Stimulated activated naive B cell treated with anti-CD40 and anti-IgM and Interleukin-4, amounts not matched to agents 10 μg/mL and 1 μg/mL and 100 μg/mL, for 72 hours (primary cell): ENCODE measurements around the gene ZNF518A.
A peak's percentile ranks its signal among the peaks of the same experiment; 100 is the strongest.

Experiments used
- ATAC-seq, 2 donors: fragments of 150-1000 bp; cut with Tn5 transposase; replicated peaks; 2 replicates each; pipeline ENCODE4 v1.10.0; 2021; ENCODE audit warnings: moderate library complexity in 1 of 2
- DNase-seq: peaks from one replicate; pipeline ENCODE4 v3.0.0; 2021
- H3K27ac Mint-ChIP-seq: one replicate; pipeline ENCODE4 v1.8.0; 2022; ENCODE audit warnings: mild to moderate bottlenecking, mixed read lengths
- H3K27me3 Mint-ChIP-seq, 2 donors: one replicate each; pipeline ENCODE4 v1.8.0; 2022; ENCODE audit warnings: mixed read lengths in 2 of 2
- H3K36me3 Mint-ChIP-seq, 2 donors: one replicate each; pipeline ENCODE4 v1.8.0; 2022; ENCODE audit warnings: mixed read lengths in 2 of 2, mild to moderate bottlenecking in 1 of 2
- H3K4me1 Mint-ChIP-seq, 2 donors: one replicate each; pipeline ENCODE4 v1.8.0; 2022; ENCODE audit warnings: mixed read lengths in 2 of 2, mild to moderate bottlenecking in 1 of 2
- H3K4me3 Mint-ChIP-seq, 2 donors: one replicate each; pipeline ENCODE4 v1.8.0; 2022; ENCODE audit warnings: mild to moderate bottlenecking in 2 of 2, mixed read lengths in 2 of 2, moderate library complexity in 1 of 2
- H3K9me3 Mint-ChIP-seq, 2 donors: one replicate each; pipeline ENCODE4 v1.8.0; 2022; ENCODE audit warnings: mixed read lengths in 2 of 2, mild to moderate bottlenecking in 1 of 2

ZNF518A gene, protein sequence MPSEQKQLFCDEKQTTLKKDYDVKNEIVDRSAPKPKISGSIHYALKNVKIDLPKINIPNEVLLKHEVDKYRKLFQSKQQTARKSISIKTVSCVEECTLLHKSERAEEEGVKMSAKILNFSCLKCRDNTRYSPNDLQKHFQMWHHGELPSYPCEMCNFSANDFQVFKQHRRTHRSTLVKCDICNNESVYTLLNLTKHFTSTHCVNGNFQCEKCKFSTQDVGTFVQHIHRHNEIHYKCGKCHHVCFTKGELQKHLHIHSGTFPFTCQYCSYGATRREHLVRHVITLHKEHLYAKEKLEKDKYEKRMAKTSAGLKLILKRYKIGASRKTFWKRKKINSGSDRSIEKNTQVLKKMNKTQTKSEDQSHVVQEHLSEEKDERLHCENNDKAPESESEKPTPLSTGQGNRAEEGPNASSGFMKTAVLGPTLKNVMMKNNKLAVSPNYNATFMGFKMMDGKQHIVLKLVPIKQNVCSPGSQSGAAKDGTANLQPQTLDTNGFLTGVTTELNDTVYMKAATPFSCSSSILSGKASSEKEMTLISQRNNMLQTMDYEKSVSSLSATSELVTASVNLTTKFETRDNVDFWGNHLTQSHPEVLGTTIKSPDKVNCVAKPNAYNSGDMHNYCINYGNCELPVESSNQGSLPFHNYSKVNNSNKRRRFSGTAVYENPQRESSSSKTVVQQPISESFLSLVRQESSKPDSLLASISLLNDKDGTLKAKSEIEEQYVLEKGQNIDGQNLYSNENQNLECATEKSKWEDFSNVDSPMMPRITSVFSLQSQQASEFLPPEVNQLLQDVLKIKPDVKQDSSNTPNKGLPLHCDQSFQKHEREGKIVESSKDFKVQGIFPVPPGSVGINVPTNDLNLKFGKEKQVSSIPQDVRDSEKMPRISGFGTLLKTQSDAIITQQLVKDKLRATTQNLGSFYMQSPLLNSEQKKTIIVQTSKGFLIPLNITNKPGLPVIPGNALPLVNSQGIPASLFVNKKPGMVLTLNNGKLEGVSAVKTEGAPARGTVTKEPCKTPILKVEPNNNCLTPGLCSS (N-terminal part only)

DNA sequence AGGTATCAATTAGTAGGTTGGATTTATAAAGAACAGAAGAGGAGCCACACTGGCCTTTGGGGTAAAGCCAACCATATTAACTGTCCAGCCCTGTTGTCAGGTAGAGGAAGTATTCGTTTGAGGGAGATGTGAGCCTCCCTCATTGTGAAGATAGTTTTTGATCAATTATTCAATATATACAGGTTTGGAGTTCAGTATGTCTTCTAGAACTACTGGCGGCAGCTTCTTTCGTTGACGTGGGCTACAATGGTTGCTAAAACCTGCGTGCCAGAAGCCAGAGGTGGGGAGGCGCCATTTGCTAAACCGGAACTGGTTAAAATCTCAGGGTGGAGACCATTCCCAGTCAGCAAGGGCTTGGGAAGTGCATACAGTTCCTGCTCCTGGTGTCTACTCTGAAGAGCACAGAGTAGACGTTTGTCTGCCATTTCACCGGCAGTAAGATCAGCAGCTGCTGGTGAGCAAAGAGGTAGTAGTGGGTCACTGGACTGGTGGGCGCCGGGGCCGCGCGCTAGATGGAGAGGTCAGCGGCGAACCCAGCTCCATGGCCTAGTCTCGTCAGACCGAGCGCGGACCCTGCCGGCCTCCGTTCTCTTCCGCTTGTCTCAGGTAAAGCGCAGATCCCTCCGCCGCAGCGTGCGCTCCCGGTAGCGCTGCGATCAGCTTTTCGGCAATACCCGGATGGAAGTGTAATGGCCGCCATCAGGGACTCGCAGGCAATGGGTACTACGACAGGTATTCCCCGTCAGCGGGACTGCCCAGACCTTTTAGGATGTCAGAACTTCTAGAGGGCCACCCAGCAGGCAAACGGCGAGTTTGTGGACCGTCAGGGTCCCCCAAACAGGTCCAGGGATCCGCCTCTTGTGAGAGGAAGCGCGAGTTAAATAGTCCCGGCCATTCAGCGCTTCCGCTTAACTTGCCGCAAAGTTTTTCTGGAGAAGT lies at the start of gene ZNF518A:
Gene ZNF518A (plus strand): TSS at position 911 of the 939 bp plus-strand sequence. CDS start 26,026 bp downstream, outside the sequence.
- Mint-ChIP-seq H3K4me3 (peak within 1 kb of the TSS; percentile 94 to 97), H3K36me3 (peaks cover 8 to 23% of the 10 kb centered on the region in 2 donors), H3K4me1 (no peaks in the 10 kb centered on the region), H3K27ac (peak within 1 kb of the TSS; percentile 99), H3K27me3 (peaks cover 22 to 31% of the 10 kb centered on the region in 2 donors), H3K9me3 (no peaks in the 10 kb centered on the region)
- ATAC-seq: peak; percentile 81 to 85
- peak; percentile 91 for DNase-seq

DNA sequence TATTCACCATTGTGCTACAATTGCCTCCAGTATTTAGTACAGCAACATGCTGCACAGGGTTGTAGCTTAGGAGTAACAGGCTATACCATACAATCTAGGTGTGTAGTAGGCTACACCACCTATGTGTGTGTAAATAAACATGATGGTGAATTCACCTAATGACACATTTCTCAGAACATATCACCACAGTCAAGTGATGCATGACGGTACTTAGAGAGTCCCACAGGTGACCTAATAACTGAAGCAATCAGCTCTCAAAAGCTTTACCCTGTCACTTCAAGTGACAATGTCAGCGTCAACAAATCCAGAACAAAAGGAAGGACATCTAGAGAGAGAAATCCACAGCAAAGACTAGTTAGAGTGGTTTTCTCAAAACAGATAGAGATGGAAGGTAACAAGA lies 47.9 kb upstream of the ZNF518A start:
- Mint-ChIP-seq H3K36me3 (peaks cover 24 to 54% of the 10 kb centered on the region in 2 donors), H3K27ac (no peak overlapping the region), H3K4me3 (no peak overlapping the region), H3K9me3 (no peaks in the 10 kb centered on the region), H3K4me1 (peaks cover 0 to 2% of the 10 kb centered on the region in 2 donors), H3K27me3 (no peaks in the 10 kb centered on the region)
- DNase-seq (no peak), ATAC-seq (no peak)

DNA sequence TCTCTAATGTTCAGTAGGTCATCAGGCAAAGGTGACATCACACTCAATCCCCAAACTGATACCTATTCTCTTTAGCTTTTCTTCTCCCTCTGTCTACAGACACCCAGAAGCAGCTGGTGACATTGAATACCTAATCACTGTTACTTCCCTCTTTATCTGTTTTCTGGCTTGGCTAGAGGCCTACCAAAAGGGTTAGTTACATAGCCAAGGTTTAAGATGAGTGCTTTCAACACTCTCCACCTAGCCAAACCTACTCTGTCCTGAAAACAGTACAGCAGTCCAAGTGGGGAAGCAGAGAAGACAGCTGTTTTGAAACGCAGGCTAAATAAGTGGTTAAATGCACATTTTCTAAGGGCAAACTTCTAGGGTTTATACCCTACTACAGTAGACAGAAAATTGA lies 47.3 kb upstream of the ZNF518A start:
- DNase-seq (no peak), ATAC-seq (no peak)
- Mint-ChIP-seq H3K36me3 (peaks cover 26 to 54% of the 10 kb centered on the region in 2 donors), H3K4me3 (no peak overlapping the region), H3K27ac (no peak overlapping the region), H3K4me1 (peaks cover 0 to 2% of the 10 kb centered on the region in 2 donors), H3K27me3 (no peaks in the 10 kb centered on the region), H3K9me3 (no peaks in the 10 kb centered on the region)

GRCh38 chr10:96089116-96089515 lies 41.0 kb upstream of the ZNF518A start:
- Mint-ChIP-seq H3K36me3 (peaks cover 14 to 21% of the 10 kb centered on the region in 2 donors), H3K9me3 (peaks cover 0 to 2% of the 10 kb centered on the region in 2 donors), H3K27me3 (peaks cover 24% of the 10 kb centered on the region in 2 donors), H3K4me1 (peaks cover 0 to 2% of the 10 kb centered on the region in 2 donors), H3K4me3 (peak overlapping the region; percentile 84 to 90), H3K27ac (no peak overlapping the region)
- DNase-seq (no peak), ATAC-seq (no peak)

GRCh38 chr10:96089670-96090462 lies 40.2 kb upstream of the ZNF518A start:
- Mint-ChIP-seq H3K4me1 (peaks cover 0 to 2% of the 10 kb centered on the region in 2 donors), H3K4me3 (peak overlapping the region; percentile 84 to 90), H3K27me3 (peaks cover 24 to 29% of the 10 kb centered on the region in 2 donors), H3K9me3 (peaks cover 0 to 2% of the 10 kb centered on the region in 2 donors), H3K36me3 (peaks cover 12 to 15% of the 10 kb centered on the region in 2 donors), H3K27ac (peak overlapping the region; percentile 99)
- DNase-seq (peak; percentile 94), ATAC-seq (peak; percentile 93)

DNA sequence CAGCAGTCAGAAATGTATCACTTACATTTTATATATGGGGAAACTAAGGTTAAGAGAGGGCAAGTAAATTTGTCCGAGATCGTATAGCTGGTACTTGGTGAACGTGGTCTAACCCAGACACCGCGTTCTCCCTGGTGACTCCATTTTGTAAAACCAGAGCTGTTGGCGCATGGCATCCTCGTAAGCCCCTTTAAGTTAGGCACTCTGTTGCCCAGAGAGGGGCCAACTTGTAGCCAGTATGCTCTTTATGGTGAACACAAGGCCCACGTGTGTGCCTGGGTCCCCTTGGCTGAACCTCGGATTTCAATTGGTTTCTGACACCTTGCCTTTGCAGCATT lies 39.7 kb upstream of the ZNF518A start:
- DNase-seq: no peak
- H3K4me3 Mint-ChIP-seq: peak overlapping the region; percentile 84 to 90
- H3K36me3 Mint-ChIP-seq: peaks cover 12 to 15% of the 10 kb centered on the region in 2 donors

DNA sequence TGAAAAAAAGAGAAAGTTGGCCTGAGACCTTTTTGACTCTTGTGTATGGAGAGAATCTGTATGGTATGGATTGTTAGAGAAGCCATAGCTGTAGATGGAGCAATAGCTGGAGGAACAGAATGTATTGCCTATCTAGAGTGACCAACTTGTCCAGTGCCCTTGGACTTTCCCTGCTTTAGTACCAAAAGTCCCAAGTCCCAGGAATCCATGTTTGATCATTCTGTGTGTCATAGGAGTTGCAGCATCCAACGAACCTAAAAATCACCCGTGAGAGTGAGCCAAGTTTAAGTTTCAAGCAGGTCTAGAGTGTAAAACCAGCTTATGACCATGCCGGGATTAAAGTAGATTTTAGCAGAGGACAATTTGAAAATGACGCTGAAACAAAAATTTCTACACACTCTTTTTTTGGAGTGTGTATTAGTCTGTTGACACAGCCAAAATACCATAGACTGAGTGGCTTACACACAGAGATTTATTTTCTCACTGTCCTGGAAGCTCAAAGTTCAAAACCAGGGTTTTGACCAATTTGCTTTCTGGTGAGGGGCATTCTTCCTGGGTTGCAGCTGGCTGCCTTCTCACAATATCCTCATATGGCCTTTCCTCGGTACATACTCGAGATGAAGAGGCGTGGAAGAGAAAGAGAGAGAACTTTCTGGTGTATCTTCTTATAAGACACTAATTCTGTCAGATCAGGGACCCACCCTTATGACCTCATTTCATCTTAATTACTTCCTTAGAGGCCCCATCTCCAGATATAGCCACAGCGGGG lies 36.9 kb upstream of the ZNF518A start:
- peaks cover 4 to 6% of the 10 kb centered on the region in 2 donors for H3K4me1 Mint-ChIP-seq
- no peak overlapping the region for H3K4me3 Mint-ChIP-seq
- H3K27me3 Mint-ChIP-seq: peaks cover 39 to 54% of the 10 kb centered on the region in 2 donors
- no peak for ATAC-seq
- H3K36me3 Mint-ChIP-seq: peaks cover 7 to 8% of the 10 kb centered on the region in 2 donors
- H3K27ac Mint-ChIP-seq: no peak overlapping the region
- DNase-seq: no peak
- peaks cover 0 to 4% of the 10 kb centered on the region in 2 donors for H3K9me3 Mint-ChIP-seq

More for the DNA sequence above, 39.7 kb upstream of the ZNF518A start:
- peaks cover 29 to 34% of the 10 kb centered on the region in 2 donors for H3K27me3 Mint-ChIP-seq
- peaks cover 0 to 2% of the 10 kb centered on the region in 2 donors for H3K4me1 Mint-ChIP-seq
- no peak for ATAC-seq
- H3K9me3 Mint-ChIP-seq: peaks cover 0 to 2% of the 10 kb centered on the region in 2 donors
- H3K27ac Mint-ChIP-seq: peak overlapping the region; percentile 99

DNA sequence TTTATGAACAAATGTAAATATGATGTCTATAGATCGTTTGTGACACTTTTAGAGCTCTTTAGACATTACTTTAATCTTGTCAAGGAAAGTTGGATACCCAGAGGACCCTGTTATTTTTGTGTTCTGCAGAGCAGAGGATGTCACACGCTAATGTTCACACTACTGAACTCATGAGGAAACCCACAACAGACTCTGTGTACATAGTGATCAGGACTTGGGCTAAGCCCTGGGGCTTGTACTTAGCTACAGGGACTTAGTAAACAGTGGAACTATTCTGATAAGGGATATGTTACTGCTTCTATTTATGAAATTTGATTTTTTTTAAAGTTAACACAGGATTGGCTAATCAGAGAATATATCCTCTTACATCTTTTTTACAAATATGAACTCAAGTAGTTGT lies 36.1 kb upstream of the ZNF518A start:
- peaks cover 7 to 8% of the 10 kb centered on the region in 2 donors for H3K36me3 Mint-ChIP-seq
- H3K27me3 Mint-ChIP-seq: peaks cover 45 to 61% of the 10 kb centered on the region in 2 donors
- DNase-seq: no peak
- H3K27ac Mint-ChIP-seq: no peak overlapping the region
- peaks cover 4 to 6% of the 10 kb centered on the region in 2 donors for H3K4me1 Mint-ChIP-seq
- ATAC-seq: no peak
- no peak overlapping the region for H3K4me3 Mint-ChIP-seq
- H3K9me3 Mint-ChIP-seq: peaks cover 0 to 4% of the 10 kb centered on the region in 2 donors

GRCh38 chr10:96096958-96097357 lies 33.1 kb upstream of the ZNF518A start:
- DNase-seq: no peak
- H3K27me3 Mint-ChIP-seq: peaks cover 62 to 85% of the 10 kb centered on the region in 2 donors
- H3K9me3 Mint-ChIP-seq: peaks cover 0 to 5% of the 10 kb centered on the region in 2 donors
- H3K4me1 Mint-ChIP-seq: peaks cover 2 to 6% of the 10 kb centered on the region in 2 donors
- peaks cover 3% of the 10 kb centered on the region in 2 donors for H3K36me3 Mint-ChIP-seq
- H3K27ac Mint-ChIP-seq: no peak overlapping the region
- no peak overlapping the region for H3K4me3 Mint-ChIP-seq
- no peak for ATAC-seq

DNA sequence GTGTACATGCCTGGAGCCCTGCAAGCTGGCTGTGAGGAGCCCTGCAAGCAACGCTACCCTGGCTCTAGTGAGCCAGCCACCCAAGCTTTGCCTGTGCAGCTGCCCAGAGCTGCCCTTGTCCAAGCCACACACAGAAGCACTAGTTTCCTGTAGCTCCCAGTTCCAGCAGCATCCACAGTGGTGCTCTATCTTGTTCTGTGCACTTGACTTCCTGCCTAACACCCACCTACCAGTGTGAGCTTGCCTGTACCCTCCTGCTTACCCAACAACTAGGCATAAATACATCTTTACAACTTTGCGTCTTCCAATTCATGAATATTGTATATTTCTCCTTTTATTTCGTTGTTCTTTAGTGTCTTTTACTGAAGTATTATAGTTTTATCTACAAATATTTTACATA lies 32.2 kb upstream of the ZNF518A start:
- Mint-ChIP-seq H3K36me3 (no peaks in the 10 kb centered on the region), H3K4me3 (no peak overlapping the region), H3K4me1 (peaks cover 2 to 6% of the 10 kb centered on the region in 2 donors), H3K9me3 (peaks cover 0 to 5% of the 10 kb centered on the region in 2 donors), H3K27ac (no peak overlapping the region), H3K27me3 (peaks cover 57 to 76% of the 10 kb centered on the region in 2 donors)
- DNase-seq: no peak
- no peak for ATAC-seq

- no peak for ATAC-seq
These were observed 22.5 kb upstream of the ZNF518A start for GRCh38 chr10:96107623-96108038.

DNA sequence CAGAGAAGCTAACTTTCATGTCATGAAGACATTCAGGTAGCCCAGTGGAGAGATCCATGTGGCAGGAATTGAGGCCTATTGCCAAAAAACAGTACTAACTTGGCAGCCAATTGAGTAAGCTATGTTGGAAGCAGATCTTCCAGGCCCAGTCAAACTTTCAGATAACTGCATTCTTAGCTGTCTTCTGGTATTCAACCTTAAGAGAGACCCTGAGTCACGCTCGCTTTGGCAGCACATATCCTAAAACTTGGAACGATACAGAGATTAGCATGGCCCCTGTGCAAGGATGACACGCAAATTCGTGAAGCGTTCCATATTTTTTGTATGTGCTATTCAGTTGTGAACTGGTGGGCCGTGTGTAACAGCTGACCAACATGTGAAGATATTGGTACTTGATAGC lies 17.6 kb upstream of the ZNF518A start:
- ATAC-seq: no peak
- peaks cover 70 to 79% of the 10 kb centered on the region in 2 donors for H3K27me3 Mint-ChIP-seq
- DNase-seq: no peak
- H3K9me3 Mint-ChIP-seq: peaks cover 6 to 10% of the 10 kb centered on the region in 2 donors
- H3K36me3 Mint-ChIP-seq: peaks cover 10% of the 10 kb centered on the region in 2 donors
- H3K27ac Mint-ChIP-seq: no peak overlapping the region
- H3K4me3 Mint-ChIP-seq: no peak overlapping the region
- H3K4me1 Mint-ChIP-seq: no peaks in the 10 kb centered on the region

More at GRCh38 chr10:96107623-96108038, 22.5 kb upstream of the ZNF518A start:
- no peaks in the 10 kb centered on the region for H3K4me1 Mint-ChIP-seq
- peaks cover 10% of the 10 kb centered on the region in 2 donors for H3K36me3 Mint-ChIP-seq
- no peak overlapping the region for H3K4me3 Mint-ChIP-seq
- H3K27me3 Mint-ChIP-seq: peaks cover 57 to 77% of the 10 kb centered on the region in 2 donors
- DNase-seq: no peak
- H3K27ac Mint-ChIP-seq: no peak overlapping the region
- peaks cover 5 to 10% of the 10 kb centered on the region in 2 donors for H3K9me3 Mint-ChIP-seq
